Fibroblast of gingiva (primary cell): ENCODE measurements around the gene CEP72.
"Not testable (repeated sequence)": the region's sequence is repeated elsewhere in the genome, so short reads cannot be mapped to it uniquely, and the experiment has no call there.

ENCODE experiments used
- DNase-seq: peaks from one replicate; pipeline ENCODE4 v3.0.0-alpha.2; 2011; ENCODE audit warnings: low read depth

CEP72 gene

GRCh38 chr5:673161-673830 lies 61.2 kb downstream of the CEP72 start:
- no peak for DNase-seq

GRCh38 chr5:673831-674629 lies 61.9 kb downstream of the CEP72 start:
- no peak for DNase-seq

GRCh38 chr5:674630-675011 lies 62.5 kb downstream of the CEP72 start:
- DNase-seq: no peak

GRCh38 chr5:675111-675870 lies 63.2 kb downstream of the CEP72 start:
- no peak for DNase-seq

GRCh38 chr5:675871-676698 lies 63.9 kb downstream of the CEP72 start:
- DNase-seq: no peak

- DNase-seq: no peak
Observed at GRCh38 chr5:676699-677076, 64.5 kb downstream of the CEP72 start.

- DNase-seq: no peak
Observed at GRCh38 chr5:677131-678101, 65.3 kb downstream of the CEP72 start.

GRCh38 chr5:678521-678920 lies 66.4 kb downstream of the CEP72 start:
- DNase-seq: not testable (repeated sequence)

GRCh38 chr5:679166-679895 lies 67.2 kb downstream of the CEP72 start:
- not testable (repeated sequence) for DNase-seq

GRCh38 chr5:680118-680795 lies 68.1 kb downstream of the CEP72 start:
- DNase-seq: not testable (repeated sequence)

- DNase-seq: not testable (repeated sequence)
Observed at GRCh38 chr5:680836-681235, 68.7 kb downstream of the CEP72 start.

GRCh38 chr5:681317-682191 lies 69.4 kb downstream of the CEP72 start:
- not testable (repeated sequence) for DNase-seq

- DNase-seq: not testable (repeated sequence)
Observed at GRCh38 chr5:682216-682615, 70.1 kb downstream of the CEP72 start.

GRCh38 chr5:682651-683358 lies 70.7 kb downstream of the CEP72 start:
- DNase-seq: not testable (repeated sequence)

- DNase-seq: no peak
Observed at GRCh38 chr5:683551-684481, 71.7 kb downstream of the CEP72 start.

GRCh38 chr5:684751-685216 lies 72.6 kb downstream of the CEP72 start:
- no peak for DNase-seq
